Measurements from ENCODE around the gene ALDH1B1. TPM values are rescaled to one million over a fixed set of nuclear protein-coding genes. Genes with fewer than 3 reads are reported as not detected.

Gene ALDH1B1
- total and polyA plus RNA-seq, 7 donors: 24.9 to 120 (median 46.9) TPM

- H3K9me3 ChIP-seq: no peaks in the 10 kb centered on the region
- no peaks in the 10 kb centered on the region for H3K27me3 ChIP-seq (ENCODE audit: insufficient read depth in 3 of 3, low read length in 2 of 3)
- DNase-seq (no peak), ATAC-seq (no peak)
- H3K27ac ChIP-seq: no peak overlapping the region
- no peaks in the 10 kb centered on the region for H3K4me1 ChIP-seq
- H3K4me3 ChIP-seq: no peak overlapping the region
- intact Hi-C loops (cut with DNase I): loop anchor here (5.0 to 10.0 kb wide), 3 partner anchors 198 to 615 kb away; no protein-coding TSS in a partner anchor
- TF ChIP-seq CTCF (IDR thresholded peaks at IDR 0.05): no peak
- 65 to 71% (median 66%) methylated on average over 5 of the region's 5 CpGs for WGBS, 3 donors
- H3K36me3 ChIP-seq (ENCODE audit: insufficient read depth in 1 of 2, low read depth in 1 of 2): no peaks in the 10 kb centered on the region
Observed at GRCh38 chr9:38359689-38360385, 32.7 kb upstream of the ALDH1B1 start.

GRCh38 chr9:38360839-38361472 is 31.5 kb upstream of the ALDH1B1 start:
- no peak for TF ChIP-seq CTCF (IDR thresholded peaks at IDR 0.05)
- DNase-seq (no peak), ATAC-seq (no peak)
- H3K36me3 ChIP-seq (ENCODE audit: insufficient read depth in 1 of 2, low read depth in 1 of 2): no peaks in the 10 kb centered on the region
- H3K9me3 ChIP-seq: no peaks in the 10 kb centered on the region
- intact Hi-C loops (cut with DNase I): loop anchor here (5.0 to 10.0 kb wide), 3 partner anchors 199 to 616 kb away; no protein-coding TSS in a partner anchor
- H3K27ac ChIP-seq: no peak overlapping the region
- WGBS, 3 donors: 78 to 82% (median 81%) methylated on average over 7 of the region's 7 CpGs
- H3K4me3 ChIP-seq: no peak overlapping the region
- no peaks in the 10 kb centered on the region for H3K27me3 ChIP-seq (ENCODE audit: insufficient read depth in 3 of 3, low read length in 2 of 3)
- H3K4me1 ChIP-seq: no peaks in the 10 kb centered on the region

DNA sequence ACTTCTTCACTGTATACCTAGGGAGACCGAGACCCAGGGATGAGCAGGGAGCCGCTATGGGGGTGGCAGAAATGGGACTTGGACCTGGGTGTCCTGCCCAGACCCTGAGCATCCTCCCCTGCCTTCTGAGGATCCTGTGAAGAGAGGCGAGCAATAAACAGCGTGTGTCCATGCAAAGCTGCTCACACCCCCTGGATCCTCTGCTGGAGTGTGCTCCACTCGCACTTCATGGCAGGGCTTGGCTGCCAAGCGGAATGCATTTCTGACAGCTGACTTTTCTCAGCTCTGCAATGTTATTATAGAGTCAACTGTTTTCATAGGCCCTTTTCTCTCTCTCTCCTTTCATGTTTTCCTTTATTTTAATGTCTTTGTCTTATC is 31.0 kb upstream of the ALDH1B1 start:
- Histone ChIP-seq H3K36me3 (ENCODE audit: insufficient read depth in 1 of 2, low read depth in 1 of 2) (no peaks in the 10 kb centered on the region), H3K9me3 (no peaks in the 10 kb centered on the region), H3K27me3 (ENCODE audit: insufficient read depth in 3 of 3, low read length in 2 of 3) (no peaks in the 10 kb centered on the region), H3K27ac (no peak overlapping the region), H3K4me1 (no peaks in the 10 kb centered on the region), H3K4me3 (no peak overlapping the region)
- ATAC-seq (no peak), DNase-seq (no peak)
- intact Hi-C loops (cut with DNase I): loop anchor here (5.0 to 10.0 kb wide), 3 partner anchors 199 to 617 kb away; no protein-coding TSS in a partner anchor
- TF ChIP-seq CTCF (IDR thresholded peaks at IDR 0.05): no peak
- WGBS, 3 donors: 78 to 90% (median 79%) methylated on average over 6 of the region's 6 CpGs

DNA sequence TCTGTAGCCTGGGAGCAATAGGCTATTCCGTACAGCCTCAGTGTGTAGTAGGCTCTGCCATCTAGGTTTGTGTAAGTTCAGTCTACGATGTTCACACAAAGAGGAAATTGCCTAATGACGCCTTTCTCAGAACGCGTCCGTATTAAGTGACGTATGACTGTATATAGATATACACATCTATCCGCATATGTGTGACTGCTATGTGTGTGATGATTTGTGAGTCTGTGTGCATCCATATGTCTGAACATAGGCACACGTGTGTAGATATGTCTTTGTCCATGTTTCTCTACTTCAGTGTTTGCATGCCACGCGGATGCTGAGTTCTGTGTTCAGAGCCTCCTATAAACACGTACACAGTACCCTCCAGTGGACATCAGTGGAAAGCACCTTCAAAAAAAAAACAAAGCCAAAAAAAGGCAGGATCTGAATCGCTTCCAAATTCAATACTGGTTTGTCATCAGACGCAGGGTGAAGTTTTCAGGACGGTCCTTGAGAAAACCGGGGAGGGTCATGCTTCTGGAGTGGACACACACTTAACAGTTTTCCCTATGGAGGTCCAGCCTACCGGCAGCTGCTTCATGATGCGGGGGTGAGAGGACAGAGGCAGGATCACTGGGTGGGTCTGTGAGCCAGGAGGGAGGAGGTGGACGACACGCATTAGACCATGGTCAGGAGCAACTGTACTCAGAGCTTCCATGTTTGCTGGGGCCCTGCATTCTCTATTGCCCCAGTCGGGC is 29.5 kb upstream of the ALDH1B1 start:
- Histone ChIP-seq H3K4me1 (no peaks in the 10 kb centered on the region), H3K27me3 (ENCODE audit: insufficient read depth in 3 of 3, low read length in 2 of 3) (no peaks in the 10 kb centered on the region), H3K4me3 (no peak overlapping the region), H3K27ac (no peak overlapping the region), H3K9me3 (no peaks in the 10 kb centered on the region), H3K36me3 (ENCODE audit: insufficient read depth in 1 of 2, low read depth in 1 of 2) (no peaks in the 10 kb centered on the region)
- peak; percentile 70 for TF ChIP-seq CTCF (IDR thresholded peaks at IDR 0.05)
- peak; percentile 75 to 86 (median 79) for ATAC-seq
- WGBS, 3 donors: 35 to 39% (median 37%) methylated on average over 21 of the region's 21 CpGs
- DNase-seq: peak in 1 of 2 donors; percentile 28
- intact Hi-C loops (cut with DNase I): loop anchor here (2.0 to 10.0 kb wide), 5 partner anchors 201 to 618 kb away; no protein-coding TSS in a partner anchor
